ENCODE measurements around the gene TSFM. TPM values are rescaled to one million over a fixed set of nuclear protein-coding genes. Genes with fewer than 3 reads are reported as not detected.
A peak's percentile ranks its signal among the peaks of the same experiment; 100 is the strongest.

Gene TSFM
- polyA plus RNA-seq, 3 donors: 4.5 to 22.6 (median 21.8) TPM

GRCh38 chr12:57733928-57734327 lies 48.7 kb upstream of the TSFM start:
- H3K4me1 Mint-ChIP-seq: peaks cover under 1% of the 10 kb centered on the region

GRCh38 chr12:57734591-57734990 lies 48.0 kb upstream of the TSFM start:
- no peak overlapping the region for H3K4me3 Mint-ChIP-seq
- H3K9me3 ChIP-seq (replicated peaks in 1 of 2; ENCODE audit: control insufficient read depth in 1 of 2, insufficient read depth in 1 of 2, low read length in 2 of 2): no peaks in the 10 kb centered on the region
- H3K27ac Mint-ChIP-seq: peak overlapping the region in 1 of 7 donors; percentile 1
- H2AFZ ChIP-seq (ENCODE audit: insufficient read depth, low read depth, low read length, poor library complexity, severe bottlenecking): no peak overlapping the region
- peaks cover 7% of the 10 kb centered on the region for H3K4me1 Mint-ChIP-seq
- H3K4me3 ChIP-seq (replicated peaks in 1 of 3; ENCODE audit: low read depth in 2 of 3, low read length in 3 of 3): no peak overlapping the region
- no peak overlapping the region for H3K27ac ChIP-seq (ENCODE audit: low read depth in 1 of 2, low read length in 2 of 2)
- no peaks in the 10 kb centered on the region for H4K20me1 ChIP-seq (ENCODE audit: insufficient read depth, low read length)
- H3K27me3 Mint-ChIP-seq (ENCODE audit: low read depth in 3 of 3): no peaks in the 10 kb centered on the region
- no peak for TF ChIP-seq CTCF (IDR thresholded peaks at IDR 0.05)
- no peaks in the 10 kb centered on the region for H3K4me1 ChIP-seq (ENCODE audit: control insufficient read depth in 1 of 2, insufficient read depth in 2 of 2, low read length in 2 of 2)
- H3K36me3 ChIP-seq (replicated peaks in 1 of 2; ENCODE audit: control insufficient read depth in 1 of 2, insufficient read depth in 2 of 2, low read length in 2 of 2): peaks cover 53 to 65% of the 10 kb centered on the region in 2 donors
- intact Hi-C loops (cut with micrococcal nuclease): no loop called here
- peaks cover 0 to 1% (median 0%) of the 10 kb centered on the region in 7 donors for H3K9me3 Mint-ChIP-seq
- no peak for DNase-seq
- H3K36me3 Mint-ChIP-seq: peaks cover 59 to 63% of the 10 kb centered on the region in 2 donors
- H3K27me3 ChIP-seq (ENCODE audit: control insufficient read depth in 2 of 2, insufficient read depth in 2 of 2, low read length in 2 of 2): no peaks in the 10 kb centered on the region
- peaks cover 8% of the 10 kb centered on the region for H3K79me2 ChIP-seq (ENCODE audit: insufficient read depth, low read length)
- H3K9ac ChIP-seq (ENCODE audit: insufficient read depth, low read length, poor library complexity, severe bottlenecking): no peak overlapping the region
- WGBS (ENCODE audit: insufficient coverage): 100% methylated on average over 3 of the region's 4 CpGs
- no peak overlapping the region for H3K4me2 ChIP-seq (replicated peaks; ENCODE audit: extremely low read depth, low read length, poor library complexity, severe bottlenecking)

More at GRCh38 chr12:57733928-57734327, 48.7 kb upstream of the TSFM start:
- Histone ChIP-seq H3K9me3 (replicated peaks in 1 of 2; ENCODE audit: control insufficient read depth in 1 of 2, insufficient read depth in 1 of 2, low read length in 2 of 2) (no peaks in the 10 kb centered on the region), H3K9ac (ENCODE audit: insufficient read depth, low read length, poor library complexity, severe bottlenecking) (no peak overlapping the region), H3K79me2 (ENCODE audit: insufficient read depth, low read length) (peaks cover under 1% of the 10 kb centered on the region), H2AFZ (ENCODE audit: insufficient read depth, low read depth, low read length, poor library complexity, severe bottlenecking) (no peak overlapping the region), H3K27ac (ENCODE audit: low read depth in 1 of 2, low read length in 2 of 2) (no peak overlapping the region), H3K4me1 (ENCODE audit: control insufficient read depth in 1 of 2, insufficient read depth in 2 of 2, low read length in 2 of 2) (no peaks in the 10 kb centered on the region), H3K36me3 (replicated peaks in 1 of 2; ENCODE audit: control insufficient read depth in 1 of 2, insufficient read depth in 2 of 2, low read length in 2 of 2) (peaks cover 59 to 69% of the 10 kb centered on the region in 2 donors), H3K4me3 (replicated peaks in 1 of 3; ENCODE audit: low read depth in 2 of 3, low read length in 3 of 3) (no peak overlapping the region), H3K4me2 (replicated peaks; ENCODE audit: extremely low read depth, low read length, poor library complexity, severe bottlenecking) (no peak overlapping the region), H4K20me1 (ENCODE audit: insufficient read depth, low read length) (no peaks in the 10 kb centered on the region), H3K27me3 (ENCODE audit: control insufficient read depth in 2 of 2, insufficient read depth in 2 of 2, low read length in 2 of 2) (no peaks in the 10 kb centered on the region)
- no peak overlapping the region for H3K4me3 Mint-ChIP-seq
- H3K9me3 Mint-ChIP-seq: peaks cover 0 to 2% (median 0%) of the 10 kb centered on the region in 7 donors
- TF ChIP-seq CTCF (IDR thresholded peaks at IDR 0.05): no peak
- peaks cover 60 to 65% of the 10 kb centered on the region in 2 donors for H3K36me3 Mint-ChIP-seq
- 96% methylated on average over 6 of the region's 6 CpGs for WGBS (ENCODE audit: insufficient coverage)
- peak overlapping the region in 1 of 7 donors; percentile 21 for H3K27ac Mint-ChIP-seq
- no peaks in the 10 kb centered on the region for H3K27me3 Mint-ChIP-seq (ENCODE audit: low read depth in 3 of 3)
- intact Hi-C loops (cut with micrococcal nuclease): no loop called here
- DNase-seq: no peak

Data from CD14-positive monocyte (primary cell).